Endothelial cell of umbilical vein (primary cell): ENCODE results near the gene SMARCC1. TPM values are rescaled to one million over a fixed set of nuclear protein-coding genes. Genes with fewer than 3 reads are reported as not detected.

ENCODE experiments used
- BruUV-seq: library from RNA; stranded (reverse); fragments of 400-500 nt; replicated peaks from 2 replicates; lab custom pipeline; 2021; lab: Mats Ljungman, UMichigan
- CTCF ChIA-PET: fragments of 300-600, 350-600 bp; sonication (Branson Sonifier 250); formaldehyde crosslinking; loops from one replicate; lab custom pipeline; 2021; ENCODE audit warnings: antibody characterized with exemption, inconsistent platforms; lab: Charles Lee
- POLR2A ChIA-PET: fragments of 300-600, 350-600 bp; sonication (Branson Sonifier 250); formaldehyde crosslinking; loops from one replicate; lab custom pipeline; 2021; ENCODE audit warnings: antibody characterized with exemption, inconsistent platforms; lab: Charles Lee
- DNase-seq: peaks from one replicate; pipeline ENCODE4 v3.0.0-alpha.2; 2011; ENCODE audit warnings: low read depth, low spot score
- FAIRE-seq: peaks from 2 replicates; lab custom pipeline; 2011; peaks lifted over from hg19 to GRCh38; lab: Jason Lieb, UNC
- H2AFZ ChIP-seq: 2 replicates; pipeline ENCODE4 v1.6.0; 2012; ENCODE audit warnings: low read depth, low read length, control low read depth, inconsistent platforms
- H3K27ac ChIP-seq: 2 replicates; pipeline ENCODE4 v1.5.1; 2011; ENCODE audit warnings: low read depth, mild to moderate bottlenecking, control low read depth, low read length, moderate library complexity; ENCODE audit not compliant: insufficient read depth
- H3K27me3 ChIP-seq, 2 experiments: 2 replicates each; pipeline versions ENCODE4 v1.6.0 to v1.6.1; 2011; ENCODE audit warnings: low read length in 2 of 2, mixed read lengths in 1 of 2; ENCODE audit not compliant: control insufficient read depth in 2 of 2, insufficient read depth in 2 of 2
- H3K36me3 ChIP-seq, 2 experiments: 2 replicates in 1 of 2; 3 replicates in 1 of 2; pipeline ENCODE4 v1.5.1; 2011; ENCODE audit warnings: low read length in 2 of 2, mild to moderate bottlenecking in 1 of 2, moderate library complexity in 1 of 2; ENCODE audit not compliant: control insufficient read depth in 2 of 2, insufficient read depth in 2 of 2; ENCODE audit errors: extremely low read depth in 1 of 2
- H3K4me1 ChIP-seq: 3 replicates; pipeline ENCODE4 v1.5.1; 2011; ENCODE audit warnings: mild to moderate bottlenecking, low read length; ENCODE audit not compliant: control insufficient read depth, insufficient read depth; ENCODE audit errors: extremely low read depth
- H3K4me2 ChIP-seq: 2 replicates; pipeline ENCODE4 v1.6.1; 2011; ENCODE audit warnings: low read length, control low read depth, mixed read lengths; ENCODE audit not compliant: insufficient read depth
- H3K4me3 ChIP-seq, 3 experiments: fragments of 200-600 bp in 1 of 3; sonication (generic), shearing (Covaris generic) in 1 of 3; replicated peaks in 1 of 3; 2 replicates each; pipeline ENCODE4 v1.5.1; 2011 to 2016; ENCODE audit warnings: control low read depth in 3 of 3, low read length in 3 of 3, mild to moderate bottlenecking in 2 of 3, inconsistent platforms in 1 of 3, low read depth in 1 of 3, moderate library complexity in 1 of 3; ENCODE audit not compliant: insufficient read depth in 1 of 3
- H3K79me2 ChIP-seq: 2 replicates; pipeline ENCODE4 v1.6.0; 2012; ENCODE audit warnings: low read length, inconsistent platforms; ENCODE audit not compliant: control insufficient read depth, insufficient read depth
- H3K9ac ChIP-seq: replicated peaks from 2 replicates; pipeline ENCODE3; 2011; ENCODE audit warnings: low read length, control low read depth; ENCODE audit not compliant: insufficient read depth; ENCODE audit errors: extremely low read depth
- H3K9me1 ChIP-seq: replicated peaks from 3 replicates; pipeline ENCODE4 v1.6.0; 2011; ENCODE audit warnings: mild to moderate bottlenecking, low read length; ENCODE audit not compliant: control insufficient read depth, insufficient read depth; ENCODE audit errors: extremely low read depth
- H3K9me3 ChIP-seq: replicated peaks from 2 replicates; pipeline ENCODE4 v1.5.1; 2012; ENCODE audit warnings: low read length, inconsistent platforms; ENCODE audit not compliant: control insufficient read depth, insufficient read depth
- H4K20me1 ChIP-seq: replicated peaks from 2 replicates; pipeline ENCODE3; 2011; ENCODE audit warnings: mild to moderate bottlenecking, low read length; ENCODE audit not compliant: control insufficient read depth, insufficient read depth; ENCODE audit errors: extremely low read depth
- CTCF ChIP-seq, 2 donors: IDR thresholded peaks; 1 replicate in 1 of 2; 2 replicates in 1 of 2; pipeline ENCODE4 v1.5.1; 2011; ENCODE audit warnings: low read length in 2 of 2, mild to moderate bottlenecking in 2 of 2, moderate library complexity in 2 of 2, control low read depth in 1 of 2, inconsistent platforms in 1 of 2, low read depth in 1 of 2; ENCODE audit not compliant: insufficient read depth in 1 of 2; ENCODE audit errors: extremely low read depth in 1 of 2
- EZH2 ChIP-seq: IDR thresholded peaks from 2 replicates; pipeline ENCODE4 v1.6.1; 2012; ENCODE audit warnings: borderline replicate concordance, low read depth, mild to moderate bottlenecking, moderate library complexity, low read length, inconsistent platforms; ENCODE audit not compliant: severe bottlenecking
- FOS ChIP-seq: IDR thresholded peaks from 2 replicates; pipeline ENCODE4 v1.6.1; 2011; ENCODE audit warnings: mild to moderate bottlenecking, low read length, moderate library complexity, borderline replicate concordance; ENCODE audit not compliant: insufficient read depth
- GATA2 ChIP-seq: IDR thresholded peaks from 2 replicates; pipeline ENCODE4 v1.7.0; 2011; ENCODE audit warnings: low read depth, mild to moderate bottlenecking, moderate library complexity, mixed read lengths, low read length; ENCODE audit not compliant: insufficient read length, insufficient read depth
- JUN ChIP-seq: IDR thresholded peaks from 2 replicates; pipeline ENCODE4 v1.6.1; 2011; ENCODE audit warnings: borderline replicate concordance, low read depth; ENCODE audit not compliant: insufficient read length, insufficient read depth
- MAX ChIP-seq: IDR thresholded peaks from 2 replicates; pipeline ENCODE4 v1.6.1; 2011; ENCODE audit not compliant: insufficient read depth, insufficient read length
- MYC ChIP-seq: IDR thresholded peaks from one replicate; pipeline ENCODE4 v1.6.1; 2011; ENCODE audit warnings: mild to moderate bottlenecking, low read depth, low read length
- POLR2A ChIP-seq: IDR thresholded peaks from 2 replicates; pipeline ENCODE4 v1.6.1; 2012; ENCODE audit warnings: low read depth, mild to moderate bottlenecking, control low read depth, low read length
- POLR2AphosphoS5 ChIP-seq: IDR thresholded peaks from 2 replicates; pipeline ENCODE4 v1.6.1; 2012; ENCODE audit warnings: low read depth, mild to moderate bottlenecking, control low read depth, low read length, moderate library complexity; ENCODE audit not compliant: insufficient read depth
- dilution Hi-C: fragments of 300-500 bp; cut with MboI; formaldehyde crosslinking; loops from one replicate; pipeline ENCODE4 v1.15.0; 2019; ENCODE audit warnings: low sequenced_read_pairs; ENCODE audit not compliant: extremely low pct_ligation_motif_present
- intact Hi-C: fragments of 100-400 bp; cut with micrococcal nuclease; formaldehyde crosslinking; loops from one replicate; pipeline ENCODE4 v1.10.0; 2022
- polyA plus RNA-seq, 4 experiments: library from polyadenylated mRNA; depleted of rRNA in 3 of 4; stranded (reverse) in 3 of 4; unstranded in 1 of 4; fragments of >200 nt; gene quantifications; 2 replicates each; pipeline versions ENCODE4 v1.2.1 to v1.2.3, GENCODE V29; 2011 to 2012; ENCODE audit warnings: missing spikeins in 1 of 4
- total RNA-seq: library from RNA; stranded (reverse); gene quantifications from 2 replicates; pipeline ENCODE4 v1.2.3, GENCODE V29; 2021

The SMARCC1 gene
- total and polyA plus RNA-seq, 2 donors (not counting 3 experiments of a cell fraction or from before 2014, with no cell fraction given), result 23.0 to 138 TPM

GRCh38 chr3:47731061-47731460 is 50.6 kb downstream of the SMARCC1 start:
- H3K9me3 ChIP-seq, result no peaks in the 10 kb centered on the region
- peaks cover 3% of the 10 kb centered on the region for H3K79me2 ChIP-seq
- no peak for DNase-seq
- no peak overlapping the region for H2AFZ ChIP-seq
- no peaks in the 10 kb centered on the region for H3K4me1 ChIP-seq
- no peaks in the 10 kb centered on the region for H4K20me1 ChIP-seq
- H3K4me3 ChIP-seq, result no peak overlapping the region
- intact Hi-C loops, result no loop called here
- no peak overlapping the region for H3K4me2 ChIP-seq
- dilution Hi-C loops, result no loop called here
- no peak overlapping the region for H3K27ac ChIP-seq
- FAIRE-seq, result no peak
- peaks cover 7 to 23% of the 10 kb centered on the region in 2 experiments for H3K36me3 ChIP-seq
- BruUV-seq, result no TSS peak
- H3K9ac ChIP-seq, result no peak overlapping the region
- POLR2A ChIA-PET, result no interaction called here
- CTCF ChIA-PET, result interaction anchor here (1.5 kb wide), 1 partner anchor 26 kb away, joined by 4 read pairs; no protein-coding TSS in a partner anchor
- no peaks in the 10 kb centered on the region for H3K9me1 ChIP-seq
- no peaks in the 10 kb centered on the region for H3K27me3 ChIP-seq
- TF ChIP-seq GATA2, result no peak
- TF ChIP-seq POLR2AphosphoS5, result no peak
- no peak for TF ChIP-seq POLR2A
- no peak for TF ChIP-seq FOS
- no peak for TF ChIP-seq JUN
- no peak for TF ChIP-seq MAX
- no peak for TF ChIP-seq MYC
- no peak for TF ChIP-seq CTCF (IDR thresholded peaks at IDR 0.05; ENCODE audit: extremely low read depth in 1 of 2, insufficient read depth in 1 of 2, low read depth in 1 of 2, low read length in 2 of 2)
- no peak for TF ChIP-seq EZH2
